AG09309 (cell line): ENCODE results near the gene APMAP.

ENCODE experiments used
- DNase-seq: peaks from one replicate; pipeline ENCODE4 v3.0.0-alpha.2; 2010; ENCODE audit warnings: low read depth
- H3K4me3 ChIP-seq: 2 replicates; pipeline ENCODE4 v1.5.1; 2011; ENCODE audit warnings: mild to moderate bottlenecking, low read depth, low read length, moderate library complexity; ENCODE audit not compliant: control insufficient read depth
- CTCF ChIP-seq: IDR thresholded peaks from 2 replicates; pipeline ENCODE4 v1.5.1; 2011; ENCODE audit warnings: mild to moderate bottlenecking, low read depth, low read length, inconsistent platforms; ENCODE audit not compliant: insufficient read depth, control insufficient read depth; ENCODE audit errors: missing control alignments

The APMAP gene

GRCh38 chr20:24977336-24977735, 15.2 kb downstream of the APMAP start:
- TF ChIP-seq CTCF = no peak
- H3K4me3 ChIP-seq = no peak overlapping the region
- DNase-seq = no peak

- TF ChIP-seq CTCF = no peak
- DNase-seq = no peak
- H3K4me3 ChIP-seq = no peak overlapping the region
Measured at GRCh38 chr20:24972341-24972740, 20.2 kb downstream of the APMAP start.

DNA sequence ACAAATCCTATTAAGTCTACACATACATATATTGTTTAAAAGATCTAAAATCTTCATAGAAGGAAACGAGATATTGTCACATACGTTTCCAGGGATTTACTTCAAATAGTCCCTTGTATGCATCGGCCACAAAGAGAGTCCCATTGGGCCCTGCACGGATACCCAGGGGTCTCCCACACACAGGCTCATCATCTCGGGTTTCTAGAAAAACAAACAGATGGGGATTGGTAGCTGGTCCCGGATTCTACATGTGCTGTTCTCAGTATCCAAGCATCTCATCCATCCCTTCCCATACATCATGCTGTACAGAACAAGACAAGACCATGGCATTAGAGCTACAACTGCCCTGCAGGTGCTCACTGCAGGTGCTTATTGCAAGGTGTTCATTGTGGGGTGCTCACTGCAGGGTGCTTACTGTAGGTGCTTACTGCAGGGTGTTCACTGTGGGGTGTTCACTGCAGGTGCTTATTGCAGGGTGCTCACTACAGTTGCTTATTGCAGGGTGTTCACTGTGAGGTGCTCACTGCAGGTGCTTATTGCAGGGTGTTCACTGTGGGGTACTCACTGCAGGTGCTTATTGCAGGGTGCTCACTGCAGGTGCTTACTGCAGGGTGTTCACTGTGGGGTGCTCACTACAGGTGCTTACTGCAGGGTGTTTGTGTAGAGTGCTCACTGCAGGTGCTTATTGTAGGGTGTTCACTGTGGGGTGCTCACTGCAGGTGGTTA, 21.0 kb downstream of the APMAP start:
- H3K4me3 ChIP-seq = no peak overlapping the region
- DNase-seq = no peak
- TF ChIP-seq CTCF = no peak

DNA sequence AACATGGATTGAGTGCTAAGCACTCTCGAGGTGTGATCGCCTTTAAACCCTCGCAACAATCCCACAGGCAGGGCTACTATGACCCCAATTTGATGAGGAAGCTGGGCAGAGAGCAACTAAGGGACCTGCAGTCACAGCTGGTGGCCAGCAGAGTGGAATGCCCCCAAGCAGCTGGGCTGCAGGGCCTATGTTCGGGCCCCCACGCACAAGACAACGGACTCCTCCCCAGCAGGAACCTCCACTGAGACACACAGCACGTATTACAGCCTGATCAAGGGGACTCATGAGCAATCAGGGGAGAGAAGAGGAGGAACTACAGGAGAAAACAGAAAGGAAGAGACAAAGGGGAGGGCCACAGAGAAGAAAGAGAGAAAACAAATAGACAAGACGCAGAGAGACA, 21.8 kb downstream of the APMAP start:
- DNase-seq = no peak
- TF ChIP-seq CTCF = no peak

DNA sequence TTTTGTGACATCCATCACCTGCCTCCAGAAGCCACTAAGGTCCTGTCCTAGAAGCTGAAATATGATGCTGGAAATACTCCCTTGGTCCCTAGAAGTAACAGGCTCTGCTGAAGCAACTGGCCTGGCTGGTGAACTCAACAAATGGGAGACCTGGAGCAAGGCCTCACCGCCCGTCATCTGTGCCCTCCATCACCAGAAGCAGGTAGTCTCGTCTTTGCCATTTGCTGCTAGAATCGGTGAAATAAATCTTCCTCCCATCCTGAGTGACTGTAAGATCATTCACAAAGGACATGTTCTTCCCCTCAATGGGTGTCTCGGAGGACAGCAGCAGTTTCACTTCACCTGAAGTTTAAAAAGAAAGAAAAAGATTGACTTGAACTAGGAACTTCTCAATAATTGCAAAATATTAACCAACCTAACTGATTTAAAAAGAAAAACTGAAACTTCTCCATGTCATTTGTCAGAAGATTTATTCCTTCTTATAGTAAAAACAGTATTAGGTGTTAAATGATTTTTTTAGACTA, 22.5 kb downstream of the APMAP start:
- no peak for TF ChIP-seq CTCF

More for the DNA sequence above, 21.8 kb downstream of the APMAP start:
- H3K4me3 ChIP-seq = no peak overlapping the region

DNA sequence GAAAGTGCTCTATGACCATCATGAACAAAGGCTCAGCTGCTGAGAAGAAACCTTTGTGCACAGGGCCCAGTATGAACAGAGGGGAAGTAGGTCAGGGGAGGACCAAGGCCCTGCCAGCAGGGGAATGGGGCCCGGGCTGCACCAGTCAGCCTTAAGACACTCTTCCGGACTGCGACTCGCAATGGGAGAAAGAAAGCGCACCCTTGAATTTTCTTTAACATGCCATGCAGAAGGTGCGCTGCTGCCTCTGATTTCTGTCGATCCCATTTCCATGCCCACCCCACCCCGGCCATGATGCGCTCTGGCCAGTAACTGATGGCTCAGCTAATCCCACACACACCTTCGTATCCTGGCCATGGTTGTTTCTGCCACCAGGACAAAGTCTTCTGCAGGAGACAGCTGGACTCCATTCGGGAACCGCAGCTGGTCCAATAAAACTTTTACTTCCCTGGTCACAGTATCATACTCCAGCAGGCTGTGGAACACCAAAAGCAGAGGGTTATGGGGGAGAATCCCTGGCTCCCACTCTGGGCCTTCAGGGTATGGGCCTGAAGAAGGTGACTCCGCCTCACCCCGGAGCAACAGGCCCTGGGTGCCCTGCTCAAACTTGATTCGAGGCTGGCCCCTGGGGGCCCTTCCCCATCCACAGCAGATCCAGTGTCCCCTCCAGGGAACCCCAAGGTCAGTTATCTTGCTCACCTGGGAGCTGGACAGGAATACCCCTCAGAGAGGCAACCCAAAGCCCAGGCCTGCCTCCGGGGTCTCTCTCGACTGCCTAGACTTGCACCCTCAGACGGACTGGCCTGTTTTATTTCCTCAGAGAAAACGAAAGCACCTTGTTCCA, 23.1 kb downstream of the APMAP start:
- DNase-seq = no peak
- H3K4me3 ChIP-seq = no peak overlapping the region
- no peak for TF ChIP-seq CTCF

More for the DNA sequence above, 22.5 kb downstream of the APMAP start:
- no peak for DNase-seq
- no peak overlapping the region for H3K4me3 ChIP-seq
